ENCODE measurements around the gene MRGPRE. TPM values are rescaled to one million over a fixed set of nuclear protein-coding genes. Genes with fewer than 3 reads are reported as not detected.

MRGPRE gene
- total RNA-seq, 4 donors from 2014 or later, result 0.47 TPM; not detected in 3

GRCh38 chr11:3197044-3197695 lies 35.0 kb downstream of the MRGPRE start:
- Histone ChIP-seq H3K4me1 (peaks cover 2% of the 10 kb centered on the region), H3K36me3 (no peaks in the 10 kb centered on the region), H3K4me3 (no peak overlapping the region), H3K27ac (no peak overlapping the region), H3K27me3 (peaks cover 41% of the 10 kb centered on the region), H3K9me3 (no peaks in the 10 kb centered on the region)
- no peak for TF ChIP-seq CTCF (IDR thresholded peaks at IDR 0.05)
- TF ChIP-seq EP300 (IDR thresholded peaks at IDR 0.05), result no peak
- no peak for TF ChIP-seq POLR2AphosphoS5 (IDR thresholded peaks at IDR 0.05)
- no peak for TF ChIP-seq POLR2A (IDR thresholded peaks at IDR 0.05)
- DNase-seq (ENCODE audit: low spot score in 2 of 2), result no peak
- WGBS, result 89% methylated on average over 6 of the region's 11 CpGs

GRCh38 chr11:3196161-3197043 lies 35.8 kb downstream of the MRGPRE start:
- no peak overlapping the region for H3K4me3 ChIP-seq
- H3K9me3 ChIP-seq, result no peaks in the 10 kb centered on the region
- H3K36me3 ChIP-seq, result no peaks in the 10 kb centered on the region
- no peak overlapping the region for H3K27ac ChIP-seq
- peaks cover 33% of the 10 kb centered on the region for H3K27me3 ChIP-seq
- TF ChIP-seq POLR2AphosphoS5 (IDR thresholded peaks at IDR 0.05), result no peak
- no peak for TF ChIP-seq POLR2A (IDR thresholded peaks at IDR 0.05)
- no peak for TF ChIP-seq CTCF (IDR thresholded peaks at IDR 0.05)
- H3K4me1 ChIP-seq, result peaks cover 2% of the 10 kb centered on the region
- DNase-seq (ENCODE audit: low spot score in 2 of 2), result peak in 1 of 2 donors; percentile 66
- 47% methylated on average over 5 of the region's 23 CpGs for WGBS

- Histone ChIP-seq H3K4me3 (no peak overlapping the region), H3K4me1 (peaks cover 2% of the 10 kb centered on the region), H3K36me3 (no peaks in the 10 kb centered on the region), H3K27me3 (peaks cover 24% of the 10 kb centered on the region), H3K27ac (no peak overlapping the region), H3K9me3 (no peaks in the 10 kb centered on the region)
- TF ChIP-seq POLR2AphosphoS5 (IDR thresholded peaks at IDR 0.05) (no peak), CTCF (IDR thresholded peaks at IDR 0.05) (peak in 1 of 2 donors; percentile 27), POLR2A (IDR thresholded peaks at IDR 0.05) (no peak), EP300 (IDR thresholded peaks at IDR 0.05) (no peak)
- DNase-seq (ENCODE audit: low spot score in 2 of 2), result peak in 1 of 2 donors; percentile 71
- 35% methylated on average over 4 of the region's 22 CpGs for whole genome bisulfite sequencing
These were observed 36.7 kb downstream of the MRGPRE start for GRCh38 chr11:3195251-3196160.

- Histone ChIP-seq H3K27ac (no peak overlapping the region), H3K27me3 (peaks cover 13% of the 10 kb centered on the region), H3K4me3 (no peak overlapping the region), H3K4me1 (peaks cover 2% of the 10 kb centered on the region), H3K9me3 (no peaks in the 10 kb centered on the region), H3K36me3 (no peaks in the 10 kb centered on the region)
- TF ChIP-seq EP300 (IDR thresholded peaks at IDR 0.05) (no peak), POLR2A (IDR thresholded peaks at IDR 0.05) (no peak), POLR2AphosphoS5 (IDR thresholded peaks at IDR 0.05) (no peak), CTCF (IDR thresholded peaks at IDR 0.05) (no peak)
- 75% methylated on average over 8 of the region's 12 CpGs for WGBS
- DNase-seq (ENCODE audit: low spot score in 2 of 2), result peak in 1 of 2 donors; percentile 62
These were observed 38.0 kb downstream of the MRGPRE start for GRCh38 chr11:3194016-3194816.

Data from suprapubic skin (tissue), 4 donors.